ENCODE measurements around the gene BCL3. TPM values are rescaled to one million over a fixed set of nuclear protein-coding genes. Genes with fewer than 3 reads are reported as not detected.
A peak's percentile ranks its signal among the peaks of the same experiment; 100 is the strongest.

The BCL3 gene
- total RNA-seq, 4 donors from 2014 or later, result 43.8 to 181 (median 69.5) TPM

DNA sequence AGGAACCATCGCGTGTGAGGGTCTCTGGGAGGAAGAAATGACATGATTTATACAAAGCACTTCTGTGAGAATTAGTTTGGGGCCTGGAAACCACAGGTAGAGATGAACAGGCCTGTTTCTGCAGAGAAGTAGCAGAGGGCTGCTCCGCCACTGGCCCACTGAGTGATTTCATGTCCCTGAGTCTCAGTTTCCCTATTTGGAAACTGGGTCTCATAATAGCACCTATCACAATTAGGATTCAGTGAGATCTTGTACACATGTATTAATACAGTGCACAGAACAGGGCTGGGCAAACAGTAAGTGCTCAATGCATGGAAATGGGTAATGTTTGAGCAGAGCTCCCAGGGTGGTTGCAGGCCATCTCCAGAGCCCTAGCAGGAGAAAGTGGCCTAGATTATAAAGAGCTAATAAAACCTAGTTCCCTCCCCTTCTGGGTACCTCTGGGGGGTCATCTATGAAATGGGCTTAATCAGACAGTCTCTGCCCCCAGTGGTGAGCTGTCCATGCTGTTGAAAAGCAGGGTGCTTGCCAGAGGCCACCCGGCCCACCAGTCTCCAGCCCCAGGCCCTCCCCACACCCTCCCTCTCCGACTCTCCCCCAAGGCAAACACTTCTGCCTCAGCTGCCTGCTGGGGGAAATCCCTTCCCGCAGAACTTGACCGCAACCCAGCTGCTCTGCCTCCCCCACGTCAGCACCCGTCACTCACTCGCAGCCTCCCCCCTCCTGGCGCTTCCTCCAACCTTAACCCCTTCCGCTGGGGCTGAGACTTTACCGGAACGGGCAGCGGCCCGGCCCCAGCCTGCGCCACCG, 4.5 kb downstream of the BCL3 start:
- intact Hi-C loops (cut with DNase I; ENCODE audit: low total_unique reads) (no loop called here), in situ Hi-C loops (cut with MboI; ENCODE audit: low pct_ligation_motif_present in 1 of 4, low pct_unique_long_range_greater_than_20kb in 1 of 4, low sequenced_read_pairs in 3 of 4) (no loop called here)
- H3K36me3 ChIP-seq, result peaks cover 0 to 6% (median 0%) of the 10 kb centered on the region in 4 donors
- H3K27me3 ChIP-seq, result no peaks in the 10 kb centered on the region
- peak overlapping the region; percentile 96 to 99 (median 98) for H3K27ac ChIP-seq
- peak overlapping the region; percentile 20 to 49 (median 32) for H3K4me3 ChIP-seq
- peak; percentile 96 for DNase-seq
- H3K9me3 ChIP-seq, result no peaks in the 10 kb centered on the region
- TF ChIP-seq POLR2A (IDR thresholded peaks at IDR 0.05) (peak; percentile 71), EP300 (IDR thresholded peaks at IDR 0.05; ENCODE audit: low read depth) (peak; percentile 96), POLR2AphosphoS5 (IDR thresholded peaks at IDR 0.05) (peak; percentile 85 to 92 (median 89))
- TF ChIP-seq, protein P1, sequence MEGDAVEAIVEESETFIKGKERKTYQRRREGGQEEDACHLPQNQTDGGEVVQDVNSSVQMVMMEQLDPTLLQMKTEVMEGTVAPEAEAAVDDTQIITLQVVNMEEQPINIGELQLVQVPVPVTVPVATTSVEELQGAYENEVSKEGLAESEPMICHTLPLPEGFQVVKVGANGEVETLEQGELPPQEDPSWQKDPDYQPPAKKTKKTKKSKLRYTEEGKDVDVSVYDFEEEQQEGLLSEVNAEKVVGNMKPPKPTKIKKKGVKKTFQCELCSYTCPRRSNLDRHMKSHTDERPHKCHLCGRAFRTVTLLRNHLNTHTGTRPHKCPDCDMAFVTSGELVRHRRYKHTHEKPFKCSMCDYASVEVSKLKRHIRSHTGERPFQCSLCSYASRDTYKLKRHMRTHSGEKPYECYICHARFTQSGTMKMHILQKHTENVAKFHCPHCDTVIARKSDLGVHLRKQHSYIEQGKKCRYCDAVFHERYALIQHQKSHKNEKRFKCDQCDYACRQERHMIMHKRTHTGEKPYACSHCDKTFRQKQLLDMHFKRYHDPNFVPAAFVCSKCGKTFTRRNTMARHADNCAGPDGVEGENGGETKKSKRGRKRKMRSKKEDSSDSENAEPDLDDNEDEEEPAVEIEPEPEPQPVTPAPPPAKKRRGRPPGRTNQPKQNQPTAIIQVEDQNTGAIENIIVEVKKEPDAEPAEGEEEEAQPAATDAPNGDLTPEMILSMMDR (IDR thresholded peaks at IDR 0.05), result peak in 2 of 5 experiments; percentile 12 to 32
- WGBS, 2 donors (ENCODE audit: low coverage in 1 of 2), result 21 to 33% methylated on average over 2 to 9 of the region's 18 CpGs
- peaks cover 50 to 88% (median 85%) of the 10 kb centered on the region in 4 donors for H3K4me1 ChIP-seq

DNA sequence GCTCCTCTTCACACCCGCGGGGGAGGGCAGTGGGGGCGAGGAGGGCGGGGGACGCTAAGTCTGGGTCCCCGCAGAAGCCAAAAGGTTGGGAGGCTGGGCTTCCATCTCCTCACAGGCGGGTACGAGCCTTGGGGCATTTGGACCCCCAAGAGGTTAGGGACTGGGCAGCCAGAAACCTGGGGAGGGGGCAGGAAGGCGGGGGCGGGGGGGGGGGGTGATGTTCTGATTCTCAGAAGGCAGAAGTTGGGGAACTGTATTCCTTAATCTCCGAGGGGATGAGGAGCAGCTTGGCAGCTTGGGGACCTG, 5.1 kb downstream of the BCL3 start:
- DNase-seq, result no peak
- in situ Hi-C loops (cut with MboI; ENCODE audit: low pct_ligation_motif_present in 1 of 4, low pct_unique_long_range_greater_than_20kb in 1 of 4, low sequenced_read_pairs in 3 of 4), result no loop called here
- no peaks in the 10 kb centered on the region for H3K9me3 ChIP-seq
- H3K4me3 ChIP-seq, result peak overlapping the region; percentile 20 to 49 (median 32)
- H3K27me3 ChIP-seq, result no peaks in the 10 kb centered on the region
- peak overlapping the region; percentile 96 to 99 (median 98) for H3K27ac ChIP-seq
- H3K36me3 ChIP-seq, result peaks cover 0 to 6% (median 0%) of the 10 kb centered on the region in 4 donors
- intact Hi-C loops (cut with DNase I; ENCODE audit: low total_unique reads), result no loop called here
- H3K4me1 ChIP-seq, result peaks cover 50 to 91% (median 87%) of the 10 kb centered on the region in 4 donors
- TF ChIP-seq POLR2AphosphoS5 (IDR thresholded peaks at IDR 0.05) (no peak), EP300 (IDR thresholded peaks at IDR 0.05; ENCODE audit: low read depth) (no peak), POLR2A (IDR thresholded peaks at IDR 0.05) (no peak)
- TF ChIP-seq, protein P1 (IDR thresholded peaks at IDR 0.05), result no peak
- 1% methylated on average over 10 of the region's 11 CpGs; no CpG with 5 or more reads in 1 of the 2 donors for WGBS, 2 donors (ENCODE audit: low coverage in 1 of 2)

DNA sequence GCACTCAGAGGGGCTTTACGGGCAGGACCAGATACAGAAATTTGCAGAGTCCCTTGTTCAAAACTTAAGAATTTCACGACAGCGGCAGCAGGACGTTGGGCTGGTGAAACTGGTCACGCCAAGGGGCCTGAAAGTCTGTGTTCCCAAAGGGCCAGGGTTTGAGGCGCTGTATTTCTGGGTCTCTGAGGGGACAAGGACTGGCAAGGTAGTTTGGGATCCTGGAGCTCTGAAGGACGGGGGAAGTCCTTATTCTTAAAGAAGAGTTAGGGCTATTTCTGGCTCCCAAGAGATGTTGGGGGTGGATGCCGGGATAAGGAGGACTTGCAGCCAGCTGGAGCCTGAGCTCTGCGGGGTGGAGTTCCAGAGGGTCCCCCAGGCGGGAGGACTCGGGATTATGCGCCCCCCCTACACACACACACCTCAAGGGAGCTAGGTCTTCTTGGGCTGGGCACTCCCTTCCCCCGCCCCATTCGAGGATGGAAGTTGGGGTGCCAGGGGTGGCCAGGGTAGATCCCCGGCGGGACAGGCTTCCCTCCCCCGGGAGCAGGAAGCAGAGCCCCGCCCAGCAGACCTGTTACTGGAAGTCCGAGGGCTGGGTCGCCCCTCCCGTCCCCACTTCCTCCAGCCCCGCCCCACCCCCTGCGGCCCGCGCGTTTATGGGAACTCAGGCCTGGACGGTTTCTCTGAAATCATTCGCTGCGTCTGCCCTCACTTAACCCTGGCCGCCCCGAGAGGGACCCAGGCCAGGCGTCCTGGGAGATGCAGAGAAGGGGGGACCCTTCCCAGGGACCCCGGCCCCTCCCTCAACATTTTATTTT, 5.6 kb downstream of the BCL3 start:
- WGBS, 2 donors (ENCODE audit: low coverage in 1 of 2), result 0 to 4% methylated on average over 3 to 24 of the region's 33 CpGs
- Histone ChIP-seq H3K4me3 (peak overlapping the region; percentile 20 to 49 (median 32)), H3K27me3 (no peaks in the 10 kb centered on the region), H3K9me3 (no peaks in the 10 kb centered on the region), H3K27ac (peak overlapping the region; percentile 96 to 99 (median 98)), H3K36me3 (peaks cover 0 to 6% (median 0%) of the 10 kb centered on the region in 4 donors), H3K4me1 (peaks cover 50 to 95% (median 89%) of the 10 kb centered on the region in 4 donors)
- DNase-seq, result peak; percentile 98
- in situ Hi-C loops (cut with MboI; ENCODE audit: low pct_ligation_motif_present in 1 of 4, low pct_unique_long_range_greater_than_20kb in 1 of 4, low sequenced_read_pairs in 3 of 4) (no loop called here), intact Hi-C loops (cut with DNase I; ENCODE audit: low total_unique reads) (no loop called here)
- TF ChIP-seq, protein P1 (IDR thresholded peaks at IDR 0.05), result no peak
- TF ChIP-seq POLR2AphosphoS5 (IDR thresholded peaks at IDR 0.05), result peak; percentile 73 to 89 (median 79)
- peak; percentile 68 for TF ChIP-seq POLR2A (IDR thresholded peaks at IDR 0.05)
- peak; percentile 91 for TF ChIP-seq EP300 (IDR thresholded peaks at IDR 0.05; ENCODE audit: low read depth)

GRCh38 chr19:44754750-44755080, 6.2 kb downstream of the BCL3 start:
- Histone ChIP-seq H3K36me3 (peaks cover 0 to 9% (median 0%) of the 10 kb centered on the region in 4 donors), H3K27ac (peak overlapping the region; percentile 96 to 99 (median 98)), H3K27me3 (no peaks in the 10 kb centered on the region), H3K4me3 (peak overlapping the region in 3 of 4 donors; percentile 20 to 49 (median 36)), H3K4me1 (peaks cover 50 to 90% (median 84%) of the 10 kb centered on the region in 4 donors), H3K9me3 (no peaks in the 10 kb centered on the region)
- in situ Hi-C loops (cut with MboI; ENCODE audit: low pct_ligation_motif_present in 1 of 4, low pct_unique_long_range_greater_than_20kb in 1 of 4, low sequenced_read_pairs in 3 of 4), result no loop called here
- DNase-seq, result no peak
- intact Hi-C loops (cut with DNase I; ENCODE audit: low total_unique reads), result no loop called here
- TF ChIP-seq, protein P1 (IDR thresholded peaks at IDR 0.05), result no peak
- TF ChIP-seq EP300 (IDR thresholded peaks at IDR 0.05; ENCODE audit: low read depth), result no peak
- no peak for TF ChIP-seq POLR2AphosphoS5 (IDR thresholded peaks at IDR 0.05)
- no peak for TF ChIP-seq POLR2A (IDR thresholded peaks at IDR 0.05)
- WGBS, 2 donors (ENCODE audit: low coverage in 1 of 2), result 27% methylated on average over 11 of the region's 11 CpGs; no CpG with 5 or more reads in 1 of the 2 donors

All from transverse colon (tissue), 4 donors.